Lung (tissue), 12 donors: ENCODE measurements around the gene KCTD17. TPM values are rescaled to one million over a fixed set of nuclear protein-coding genes. Genes with fewer than 3 reads are reported as not detected.

ENCODE experiments used
- ATAC-seq: fragments of 200-7000 bp; cut with Tn5 transposase; one replicate; pipeline ENCODE4 v1.9.1; 2020; ENCODE audit warnings: moderate number of reproducible peaks; ENCODE audit not compliant: insufficient read depth, low FRiP score
- DNase-seq, 3 donors: peaks; one replicate each; pipeline ENCODE4 v3.0.0-alpha.2; 2013 to 2017
- H3K27ac ChIP-seq, 2 donors: one replicate each; pipeline ENCODE4 v1.5.1; 2013; ENCODE audit warnings: mild to moderate bottlenecking in 2 of 2, moderate library complexity in 2 of 2, control low read depth in 1 of 2, inconsistent platforms in 1 of 2, low read depth in 1 of 2, low read length in 1 of 2
- H3K27me3 ChIP-seq, 3 donors: one replicate each; pipeline ENCODE4 v1.5.1; 2013; ENCODE audit warnings: low read length in 2 of 3; ENCODE audit not compliant: control insufficient read depth in 3 of 3, insufficient read depth in 3 of 3
- H3K36me3 ChIP-seq, 4 donors: one replicate each; pipeline ENCODE4 v1.5.1; 2013; ENCODE audit warnings: low read length in 4 of 4, mild to moderate bottlenecking in 1 of 4, moderate library complexity in 1 of 4; ENCODE audit not compliant: control insufficient read depth in 4 of 4, insufficient read depth in 4 of 4
- H3K4me1 ChIP-seq, 5 donors: one replicate each; pipeline ENCODE4 v1.5.1; 2013; ENCODE audit warnings: low read length in 5 of 5, mild to moderate bottlenecking in 2 of 5, moderate library complexity in 1 of 5; ENCODE audit not compliant: control insufficient read depth in 5 of 5, insufficient read depth in 5 of 5
- H3K4me3 ChIP-seq: one replicate; pipeline ENCODE4 v1.5.1; 2013; ENCODE audit warnings: mild to moderate bottlenecking, control low read depth, moderate library complexity
- H3K9ac ChIP-seq, 2 donors: one replicate each; pipeline ENCODE4 v1.5.1; 2013; ENCODE audit warnings: low read length in 2 of 2, control low read depth in 1 of 2; ENCODE audit not compliant: insufficient read depth in 1 of 2
- H3K9me3 ChIP-seq, 4 donors: one replicate each; pipeline ENCODE4 v1.5.1; 2013; ENCODE audit warnings: low read length in 3 of 4, mild to moderate bottlenecking in 1 of 4, moderate library complexity in 1 of 4; ENCODE audit not compliant: control insufficient read depth in 4 of 4, insufficient read depth in 3 of 4
- CTCF ChIP-seq: IDR thresholded peaks from 2 replicates; pipeline ENCODE4 v1.5.1; 2012; ENCODE audit warnings: mild to moderate bottlenecking; ENCODE audit errors: control extremely low read depth, extremely low read depth
- WGBS, 2 donors: extraction: QIAGEN DNeasy Blood & Tissue Kit; methylation state at CpG; one replicate each; pipeline ENCODE4 v1.1.7; 2013; 5-methylcytosine and 5-hydroxymethylcytosine counted together
- polyA plus RNA-seq, 2 donors: library from polyadenylated mRNA; stranded (reverse); fragments of 200-250 nt; gene quantifications; one replicate each; pipeline ENCODE4 v1.2.1, GENCODE V29; 2013
- total RNA-seq, 2 donors: library from RNA; depleted of rRNA in 1 of 2; stranded (reverse); fragments of >200 nt in 1 of 2; gene quantifications; one replicate each; pipeline ENCODE4 v1.2.1, GENCODE V29; 2014 to 2021
- donor health status: control.
- donor health status: control.
- donor health status: Bipolar disorder and iron deficiency.
- donor health status: healthy.
- donor health status: DM: yes; HTN: yes; CAD: no.

KCTD17 gene
- total and polyA plus RNA-seq, 4 donors, result 9.7 to 26.0 (median 18.3) TPM

GRCh38 chr22:37014415-37014806, 37.1 kb upstream of the KCTD17 start:
- ATAC-seq, result no peak
- WGBS, 2 donors, result 85 to 89% methylated on average over 4 of the region's 4 CpGs
- no peaks in the 10 kb centered on the region for H3K27me3 ChIP-seq
- H3K27ac ChIP-seq, result no peak overlapping the region
- H3K4me1 ChIP-seq, result peaks cover 0 to 27% (median 18%) of the 10 kb centered on the region in 5 donors
- no peak overlapping the region for H3K9ac ChIP-seq
- peaks cover 0 to 10% (median 0%) of the 10 kb centered on the region in 4 donors for H3K36me3 ChIP-seq
- no peak for TF ChIP-seq CTCF
- no peaks in the 10 kb centered on the region for H3K9me3 ChIP-seq
- H3K4me3 ChIP-seq, result no peak overlapping the region
- DNase-seq, result no peak

- Histone ChIP-seq H3K27me3 (no peaks in the 10 kb centered on the region), H3K4me3 (no peak overlapping the region), H3K9me3 (no peaks in the 10 kb centered on the region), H3K9ac (no peak overlapping the region), H3K4me1 (peaks cover 0 to 27% (median 18%) of the 10 kb centered on the region in 5 donors), H3K36me3 (peaks cover 0 to 10% (median 0%) of the 10 kb centered on the region in 4 donors), H3K27ac (no peak overlapping the region)
- ATAC-seq (no peak), DNase-seq (no peak)
- TF ChIP-seq CTCF, result no peak
- WGBS, 2 donors, result 75 to 90% methylated on average over 12 of the region's 12 CpGs
These were observed 36.5 kb upstream of the KCTD17 start for GRCh38 chr22:37014835-37015586.

- TF ChIP-seq CTCF, result no peak
- WGBS, 2 donors, result 81 to 86% methylated on average over 4 of the region's 4 CpGs
- Histone ChIP-seq H3K36me3 (peaks cover 0 to 10% (median 0%) of the 10 kb centered on the region in 4 donors), H3K4me3 (no peak overlapping the region), H3K9me3 (no peaks in the 10 kb centered on the region), H3K27me3 (no peaks in the 10 kb centered on the region), H3K4me1 (peaks cover 0 to 30% (median 18%) of the 10 kb centered on the region in 5 donors), H3K27ac (no peak overlapping the region), H3K9ac (no peak overlapping the region)
- no peak for DNase-seq
- ATAC-seq, result no peak
These were observed 36.0 kb upstream of the KCTD17 start for GRCh38 chr22:37015587-37015878.
